Activated naive CD4-positive, alpha-beta T cell treated with anti-CD3 and anti-CD28 coated beads, Interleukin-2, amount 50 U/mL, for 24 hours (primary cell): ENCODE results near the gene MPV17L.

Source experiments
- H3K27ac Mint-ChIP-seq: one replicate; pipeline ENCODE4 v1.8.0; 2021; ENCODE audit warnings: mild to moderate bottlenecking, mixed read lengths
- H3K27me3 Mint-ChIP-seq: one replicate; pipeline ENCODE4 v1.8.0; 2021; ENCODE audit warnings: mixed read lengths
- H3K36me3 Mint-ChIP-seq: one replicate; pipeline ENCODE4 v1.8.0; 2021; ENCODE audit warnings: mixed read lengths
- H3K4me1 Mint-ChIP-seq: one replicate; pipeline ENCODE4 v1.8.0; 2021; ENCODE audit warnings: mixed read lengths
- H3K4me3 Mint-ChIP-seq: one replicate; pipeline ENCODE4 v1.8.0; 2021; ENCODE audit warnings: mild to moderate bottlenecking, mixed read lengths
- H3K9me3 Mint-ChIP-seq: one replicate; pipeline ENCODE4 v1.8.0; 2021; ENCODE audit warnings: mixed read lengths

The MPV17L gene

GRCh38 chr16:15457958-15458357, 62.4 kb downstream of the MPV17L start:
- H3K36me3 Mint-ChIP-seq, result no peaks in the 10 kb centered on the region
- no peaks in the 10 kb centered on the region for H3K27me3 Mint-ChIP-seq
- H3K4me3 Mint-ChIP-seq, result no peak overlapping the region
- no peaks in the 10 kb centered on the region for H3K4me1 Mint-ChIP-seq
- H3K27ac Mint-ChIP-seq, result no peak overlapping the region
- no peaks in the 10 kb centered on the region for H3K9me3 Mint-ChIP-seq

- Mint-ChIP-seq H3K27ac (no peak overlapping the region), H3K9me3 (no peaks in the 10 kb centered on the region), H3K4me1 (no peaks in the 10 kb centered on the region), H3K27me3 (no peaks in the 10 kb centered on the region), H3K4me3 (no peak overlapping the region), H3K36me3 (no peaks in the 10 kb centered on the region)
Observed at GRCh38 chr16:15459791-15460190, 64.2 kb downstream of the MPV17L start.

GRCh38 chr16:15460601-15461000, 65.0 kb downstream of the MPV17L start:
- Mint-ChIP-seq H3K4me3 (no peak overlapping the region), H3K27me3 (no peaks in the 10 kb centered on the region), H3K27ac (no peak overlapping the region), H3K36me3 (no peaks in the 10 kb centered on the region), H3K4me1 (no peaks in the 10 kb centered on the region), H3K9me3 (no peaks in the 10 kb centered on the region)

- no peaks in the 10 kb centered on the region for H3K36me3 Mint-ChIP-seq
- no peaks in the 10 kb centered on the region for H3K27me3 Mint-ChIP-seq
- no peaks in the 10 kb centered on the region for H3K4me1 Mint-ChIP-seq
- no peaks in the 10 kb centered on the region for H3K9me3 Mint-ChIP-seq
- H3K4me3 Mint-ChIP-seq, result no peak overlapping the region
- H3K27ac Mint-ChIP-seq, result no peak overlapping the region
Observed at GRCh38 chr16:15461376-15461775, 65.8 kb downstream of the MPV17L start.
